SIG-M5 treated with dmso at 0.1 percent for 504 hours (cell line): ENCODE data around the gene NGF.
"Not testable (repeated sequence)": the region's sequence is repeated elsewhere in the genome, so short reads cannot be mapped to it uniquely, and the experiment has no call there.

Experiments
- DNase-seq: peaks from one replicate; lab custom pipeline; 2025; ENCODE audit not compliant: unreplicated experiment; lab: John Stamatoyannopoulos, UW

NGF gene

DNA sequence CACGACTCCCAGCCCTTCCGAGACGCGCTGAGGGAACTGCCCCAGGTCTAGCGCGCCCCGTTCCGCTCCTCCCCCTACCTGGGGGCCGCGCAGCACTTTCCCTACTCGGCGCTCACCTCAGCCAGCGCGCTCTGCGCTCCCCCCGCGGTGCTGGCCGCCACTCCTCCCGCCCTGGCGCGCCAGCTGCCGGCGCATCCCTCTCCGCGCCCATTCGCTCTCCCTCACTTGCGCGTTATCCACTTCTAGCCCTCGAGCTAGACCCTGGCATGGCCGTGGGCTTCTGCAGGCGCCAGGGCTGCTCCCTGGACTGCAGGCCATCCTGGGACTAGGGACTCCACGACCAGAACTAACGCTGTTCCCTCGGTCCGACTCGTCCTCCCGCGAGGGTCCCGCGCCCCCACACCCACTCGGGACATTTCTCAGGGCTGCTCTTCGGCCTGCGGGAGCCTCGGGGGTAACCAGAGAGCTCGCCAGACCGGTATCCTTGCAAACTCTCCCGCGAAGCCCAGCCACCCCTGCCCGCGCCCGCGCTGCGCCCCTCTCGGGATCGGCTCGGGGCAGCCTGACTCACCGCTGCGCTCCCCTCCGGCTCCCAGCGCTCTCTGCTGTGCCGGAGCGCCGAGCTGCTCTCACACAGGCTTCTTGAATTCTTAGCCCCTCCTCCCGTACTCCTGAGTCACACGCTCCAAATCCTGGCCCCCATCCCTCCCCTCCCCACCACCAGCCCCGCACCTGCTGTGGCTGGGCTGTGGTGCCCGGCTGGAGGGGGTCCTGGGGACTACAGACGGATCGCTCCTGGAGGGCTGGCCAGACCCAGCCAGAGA lies at the start of gene NGF:
Gene NGF (minus strand): TSS at position 617 of the 824 bp plus-strand sequence. CDS start 51,454 bp downstream, outside the sequence.
- DNase-seq = no peak

GRCh38 chr1:115383455-115383854 lies 45.4 kb upstream of the NGF start:
- not testable (repeated sequence) for DNase-seq

DNA sequence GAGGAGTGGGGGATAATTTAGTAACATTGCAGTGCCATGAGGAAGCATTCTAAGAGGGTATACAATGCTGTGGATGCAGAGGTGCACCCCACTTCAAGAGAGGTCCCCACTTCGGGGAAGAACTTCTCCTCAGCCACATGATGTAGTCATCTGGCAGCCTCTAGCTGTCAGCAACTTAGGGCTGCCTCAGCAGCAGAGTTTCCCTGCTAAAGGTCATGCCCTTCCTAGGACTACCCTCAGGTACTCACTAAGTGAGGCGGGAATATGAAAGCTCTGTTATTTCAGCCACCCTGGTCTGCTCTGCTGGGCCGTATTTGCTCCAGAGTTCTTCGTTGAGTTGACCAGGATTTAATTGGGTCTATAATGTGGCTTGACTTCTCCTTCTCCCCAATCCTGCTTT lies 41.9 kb upstream of the NGF start:
- no peak for DNase-seq

DNA sequence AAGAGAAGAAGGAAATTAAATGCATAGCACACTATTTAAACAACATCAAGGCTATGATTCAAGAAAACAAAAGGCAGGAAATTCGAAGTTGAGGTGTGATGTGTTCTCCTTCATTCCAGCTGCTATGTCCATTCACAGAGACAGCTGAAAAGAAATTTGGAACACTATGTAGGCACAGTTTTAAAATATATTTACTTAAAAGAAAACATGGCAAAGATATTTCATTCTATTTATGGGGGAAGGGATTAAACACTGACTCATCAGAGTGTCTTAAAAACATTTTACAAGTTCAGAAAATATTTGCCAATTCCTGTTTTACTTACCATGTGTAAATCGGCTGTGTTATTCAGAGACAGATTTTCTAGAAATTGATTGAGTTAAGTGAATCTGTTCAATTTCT lies 39.4 kb upstream of the NGF start:
- no peak for DNase-seq

- no peak for DNase-seq
Measured at GRCh38 chr1:115374598-115374997, 36.5 kb upstream of the NGF start.

DNA sequence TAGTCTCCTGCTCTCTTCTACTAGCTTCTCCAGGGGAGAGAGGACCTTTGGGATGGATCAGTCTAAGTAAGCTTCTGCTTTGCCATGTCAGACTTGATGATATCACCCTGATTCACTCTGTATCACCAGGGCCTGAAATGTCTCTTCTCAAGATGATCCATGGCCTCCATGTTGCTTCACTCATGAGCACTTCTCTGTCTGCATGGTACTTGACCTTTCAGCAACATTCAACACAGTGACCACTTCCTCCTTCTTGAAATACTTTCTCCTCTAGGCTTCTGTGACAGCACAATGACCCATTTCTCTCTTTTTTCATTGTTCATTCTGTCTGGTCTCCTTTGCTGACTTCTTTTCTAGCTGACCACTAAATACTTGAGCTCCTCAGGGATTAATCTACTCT lies 35.3 kb upstream of the NGF start:
- DNase-seq = peak; percentile 46

- DNase-seq = no peak
Measured at GRCh38 chr1:115365738-115366137, 27.7 kb upstream of the NGF start.

DNA sequence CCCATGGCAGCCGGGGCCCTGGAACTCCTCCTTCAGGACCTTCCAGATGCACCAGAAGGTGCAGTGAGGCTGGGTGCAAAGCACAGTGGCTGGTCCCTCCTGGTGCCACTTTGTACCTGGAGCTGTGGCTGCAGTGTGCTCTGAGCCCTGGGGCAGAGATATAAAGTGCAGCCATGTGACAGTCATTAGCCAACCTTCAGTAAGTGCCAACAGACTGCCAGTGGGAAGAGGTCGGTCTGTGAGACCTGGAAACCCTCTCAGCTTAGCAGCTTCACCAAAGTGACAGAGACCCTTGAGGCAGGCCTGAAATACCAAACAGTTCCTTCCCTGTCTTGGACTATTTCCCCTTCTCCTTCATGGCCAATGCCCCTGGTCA lies 26.7 kb upstream of the NGF start:
- DNase-seq = no peak

GRCh38 chr1:115364046-115364779 lies 26.2 kb upstream of the NGF start:
- DNase-seq = no peak

DNA sequence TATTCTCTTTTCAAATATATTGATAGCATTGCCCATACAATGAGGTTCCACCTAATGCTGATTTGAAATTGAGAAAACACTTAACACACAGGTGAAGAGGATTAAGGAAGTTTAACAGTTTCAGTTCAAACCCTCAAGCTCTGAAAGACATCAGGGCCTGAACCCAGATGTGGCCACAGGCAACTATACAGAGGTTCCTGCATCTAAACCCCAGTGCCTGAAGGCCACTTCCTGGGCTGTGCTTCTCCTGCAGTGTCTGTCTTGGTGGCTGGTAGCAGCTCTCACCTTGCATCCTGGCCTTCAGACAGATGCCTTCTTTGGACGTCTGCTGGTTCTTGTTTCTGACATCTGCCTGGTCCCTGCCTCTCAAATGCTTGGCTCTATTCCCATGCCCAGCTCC lies 25.1 kb upstream of the NGF start:
- DNase-seq = no peak

DNA sequence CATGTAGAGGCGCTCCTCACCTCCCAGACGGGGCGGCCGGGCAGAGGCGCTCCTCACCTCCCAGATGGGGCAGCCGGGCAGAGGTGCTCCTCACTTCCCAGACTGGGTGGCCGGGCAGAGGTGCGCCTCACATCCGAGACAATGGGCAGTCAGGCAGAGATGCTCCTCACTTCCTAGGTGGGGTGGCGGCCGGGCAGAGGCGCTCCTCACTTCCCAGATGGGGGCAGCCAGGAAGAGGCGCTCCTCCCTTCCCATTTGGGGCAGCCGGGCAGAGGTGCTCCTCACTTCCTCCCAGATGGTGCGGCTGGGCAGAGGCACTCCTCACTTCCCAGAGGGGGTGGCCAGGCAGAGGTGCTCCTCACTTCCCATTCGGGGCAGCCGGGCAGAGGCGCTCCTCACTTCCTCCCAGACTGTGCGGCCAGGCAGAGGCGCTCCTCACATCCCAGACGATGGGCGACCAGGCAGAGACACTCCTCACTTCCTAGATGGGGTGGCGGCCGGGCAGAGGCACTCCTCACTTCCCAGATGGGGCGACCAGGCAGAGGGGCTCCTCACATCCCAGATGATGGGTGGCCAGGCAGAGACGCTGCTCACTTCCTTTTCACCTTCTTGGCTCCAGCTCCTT lies 22.6 kb upstream of the NGF start:
- DNase-seq = not testable (repeated sequence)

- DNase-seq = not testable (repeated sequence)
Measured at GRCh38 chr1:115359787-115360452, 21.9 kb upstream of the NGF start.

GRCh38 chr1:115356356-115356755 lies 18.3 kb upstream of the NGF start:
- DNase-seq = no peak

GRCh38 chr1:115355069-115355468 lies 17.0 kb upstream of the NGF start:
- DNase-seq = no peak

- DNase-seq = no peak
Measured at GRCh38 chr1:115351143-115351542, 13.1 kb upstream of the NGF start.

- no peak for DNase-seq
Measured at GRCh38 chr1:115348636-115349035, 10.6 kb upstream of the NGF start.

DNA sequence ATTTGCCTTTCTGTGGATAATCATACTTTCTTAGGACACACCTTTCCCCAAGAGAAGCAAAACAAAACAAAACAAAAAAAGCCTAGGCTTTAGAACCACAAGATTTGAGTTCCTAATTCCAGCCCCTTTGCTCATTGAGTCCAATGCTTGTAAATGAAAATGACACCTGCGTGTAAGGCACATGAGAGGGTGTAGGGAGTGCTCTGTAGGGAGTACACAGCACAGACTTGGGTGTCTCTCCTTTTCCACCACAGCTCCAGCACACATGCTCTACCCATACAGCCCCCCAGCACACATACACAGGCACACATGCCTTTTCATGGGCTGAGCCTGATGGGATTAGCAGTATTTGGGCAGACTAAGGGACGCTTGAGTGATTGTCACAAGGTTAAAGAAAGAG lies 9.2 kb upstream of the NGF start:
- no peak for DNase-seq

- no peak for DNase-seq
Measured at GRCh38 chr1:115343200-115343737, 5.2 kb upstream of the NGF start.

GRCh38 chr1:115341948-115342347 lies 3.9 kb upstream of the NGF start:
- DNase-seq = no peak

DNA sequence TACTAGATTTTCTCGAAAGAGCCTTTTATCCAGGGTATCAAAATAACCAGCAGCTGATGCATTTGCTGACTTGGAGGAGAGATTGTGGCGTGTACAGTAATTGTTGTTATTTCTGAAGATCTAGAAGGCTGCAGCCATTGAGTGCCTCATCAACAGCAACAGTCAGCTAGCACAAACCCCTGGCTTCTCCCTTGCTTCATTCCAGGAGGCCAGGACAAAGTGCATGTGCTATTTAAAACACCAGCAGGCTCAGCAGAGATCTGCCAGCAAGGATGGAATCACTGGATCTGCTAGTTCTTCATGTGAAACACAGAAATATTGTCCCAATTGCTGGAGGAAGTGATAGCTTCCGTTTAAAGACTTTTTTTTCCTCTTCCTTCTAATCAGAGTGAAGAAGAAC lies 2.8 kb upstream of the NGF start:
- DNase-seq = no peak

DNA sequence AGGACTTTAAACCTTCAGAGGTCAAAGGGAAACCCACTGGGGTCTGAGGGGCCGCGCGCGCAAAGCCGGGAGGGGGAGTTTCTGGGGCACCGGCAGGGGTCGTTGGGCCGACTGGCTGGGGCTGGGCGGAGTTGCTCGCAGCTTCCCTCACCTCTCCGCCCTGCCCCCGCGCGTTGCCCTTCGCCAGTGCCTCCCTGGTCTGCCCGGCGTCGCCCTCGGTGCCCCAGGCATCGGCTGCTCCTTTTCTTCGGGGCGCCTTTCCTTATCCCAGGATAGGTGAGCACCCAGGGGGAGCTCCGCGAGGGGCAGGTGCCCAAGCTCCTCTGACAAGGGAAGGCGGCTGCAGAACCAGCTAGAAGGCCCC lies 390 bp upstream of the NGF start:
- no peak for DNase-seq
